Mucosa of descending colon (tissue), 3 donors: ENCODE data around the gene ACOT2. TPM values are rescaled to one million over a fixed set of nuclear protein-coding genes. Genes with fewer than 3 reads are reported as not detected.
A peak's percentile ranks its signal among the peaks of the same experiment; 100 is the strongest.
"Not testable (repeated sequence)": the region's sequence is repeated elsewhere in the genome, so short reads cannot be mapped to it uniquely, and the experiment has no call there.

Source experiments
- ATAC-seq: fragments of 200-7000 bp; cut with Tn5 transposase; one replicate; pipeline ENCODE4 v1.9.1; 2020; ENCODE audit warnings: mild to moderate bottlenecking, moderate library complexity
- DNase-seq, 3 donors: peaks; one replicate each; pipeline ENCODE4 v3.0.0-alpha.2; 2020
- H3K36me3 ChIP-seq: fragments of 200-600 bp; one replicate; pipeline ENCODE4 v1.8.0; 2021; ENCODE audit warnings: low read depth, mild to moderate bottlenecking
- H3K4me1 ChIP-seq: fragments of 200-600 bp; one replicate; pipeline ENCODE4 v1.8.0; 2021; ENCODE audit warnings: low read depth, mild to moderate bottlenecking
- H3K4me3 ChIP-seq: fragments of 200-600 bp; one replicate; pipeline ENCODE4 v1.8.0; 2021; ENCODE audit warnings: mild to moderate bottlenecking
- H3K9me3 ChIP-seq: fragments of 200-600 bp; one replicate; pipeline ENCODE4 v1.8.0; 2021; ENCODE audit warnings: mild to moderate bottlenecking
- intact Hi-C, 2 donors: fragments of 100-400 bp; cut with DNase I in 1 of 2; cut with micrococcal nuclease in 1 of 2; formaldehyde crosslinking; loops; one replicate each; pipeline versions ENCODE4 v1.11.0 to v1.11.1; 2022; cut with DNase I, micrococcal nuclease
- long read RNA-seq, 2 donors: library from polyadenylated mRNA; unstranded; transcript quantifications; one replicate each; pipeline ENCODE4 v2.0.0, GENCODE V29; 2019 to 2021
- total RNA-seq, 3 donors: library from RNA; stranded (reverse); fragmentation: NEBNext Ultra II Directional in 2 of 3; extraction: Animal tissue kit (Norgen Biotek cat#: 25700) in 2 of 3; gene quantifications; one replicate each; pipeline versions ENCODE4 v1.2.1 to v1.2.4, GENCODE V29; 2021 to 2023
- TF ChIP-seq, protein P1 (sequence below): fragments of 200-600 bp; IDR thresholded peaks from one replicate; pipeline ENCODE4 v1.8.0; 2022; ENCODE audit warnings: antibody characterized with exemption, mild to moderate bottlenecking
- donor health status: DM: no; HTN: no; CAD: no; lungs with moderate emphysema.
- donor health status: DM: no; HTN: no; CAD: no.
- donor health status: DM: no; HTN: yes; CAD: no.

ACOT2 gene
- 10 to 100 TPM; 18.8 to 60.7 (median 50.0) TPM for total RNA-seq
- long read RNA-seq, donor 1, transcript ACOT2-201 (3 exons, 1,774 nt), result major isoform, 58 of 76 reads
- long read RNA-seq, donor 1, partial matches to known transcripts, result 11 of 76 reads
- long read RNA-seq, donor 1, other reads (novel, unspliced or antisense), result 6 of 76 reads
- long read RNA-seq, donor 2, transcript ACOT2-201 (3 exons, 1,774 nt), result major isoform, 18 of 22 reads
- long read RNA-seq, donor 2, partial matches to known transcripts, result 0 of 22 reads
- long read RNA-seq, donor 2, other reads (novel, unspliced or antisense), result 4 of 22 reads

GRCh38 chr14:73569185-73569958 is at the start of gene ACOT2:
TSS of gene ACOT2 (plus strand) at chr14:73569213. CDS start at chr14:73569241, 28 bp downstream.
- ATAC-seq (peak; percentile 90), DNase-seq (peak; percentile 79 to 85 (median 85))
- H3K4me3 ChIP-seq, result peak within 1 kb of the TSS; percentile 36
- H3K9me3 ChIP-seq, intact Hi-C loops, H3K36me3 ChIP-seq: not testable (repeated sequence)
- H3K4me1 ChIP-seq, result peaks cover 18% of the 10 kb centered on the region

GRCh38 chr14:73521229-73521628 is 47.8 kb upstream of the ACOT2 start:
- no peaks in the 10 kb centered on the region for H3K4me1 ChIP-seq
- TF ChIP-seq, protein P1, sequence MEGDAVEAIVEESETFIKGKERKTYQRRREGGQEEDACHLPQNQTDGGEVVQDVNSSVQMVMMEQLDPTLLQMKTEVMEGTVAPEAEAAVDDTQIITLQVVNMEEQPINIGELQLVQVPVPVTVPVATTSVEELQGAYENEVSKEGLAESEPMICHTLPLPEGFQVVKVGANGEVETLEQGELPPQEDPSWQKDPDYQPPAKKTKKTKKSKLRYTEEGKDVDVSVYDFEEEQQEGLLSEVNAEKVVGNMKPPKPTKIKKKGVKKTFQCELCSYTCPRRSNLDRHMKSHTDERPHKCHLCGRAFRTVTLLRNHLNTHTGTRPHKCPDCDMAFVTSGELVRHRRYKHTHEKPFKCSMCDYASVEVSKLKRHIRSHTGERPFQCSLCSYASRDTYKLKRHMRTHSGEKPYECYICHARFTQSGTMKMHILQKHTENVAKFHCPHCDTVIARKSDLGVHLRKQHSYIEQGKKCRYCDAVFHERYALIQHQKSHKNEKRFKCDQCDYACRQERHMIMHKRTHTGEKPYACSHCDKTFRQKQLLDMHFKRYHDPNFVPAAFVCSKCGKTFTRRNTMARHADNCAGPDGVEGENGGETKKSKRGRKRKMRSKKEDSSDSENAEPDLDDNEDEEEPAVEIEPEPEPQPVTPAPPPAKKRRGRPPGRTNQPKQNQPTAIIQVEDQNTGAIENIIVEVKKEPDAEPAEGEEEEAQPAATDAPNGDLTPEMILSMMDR, result no peak
- ATAC-seq (no peak), DNase-seq (no peak)
- no peaks in the 10 kb centered on the region for H3K36me3 ChIP-seq
- no peak overlapping the region for H3K4me3 ChIP-seq
- intact Hi-C loops, result no loop called here
- H3K9me3 ChIP-seq, result no peaks in the 10 kb centered on the region

DNA sequence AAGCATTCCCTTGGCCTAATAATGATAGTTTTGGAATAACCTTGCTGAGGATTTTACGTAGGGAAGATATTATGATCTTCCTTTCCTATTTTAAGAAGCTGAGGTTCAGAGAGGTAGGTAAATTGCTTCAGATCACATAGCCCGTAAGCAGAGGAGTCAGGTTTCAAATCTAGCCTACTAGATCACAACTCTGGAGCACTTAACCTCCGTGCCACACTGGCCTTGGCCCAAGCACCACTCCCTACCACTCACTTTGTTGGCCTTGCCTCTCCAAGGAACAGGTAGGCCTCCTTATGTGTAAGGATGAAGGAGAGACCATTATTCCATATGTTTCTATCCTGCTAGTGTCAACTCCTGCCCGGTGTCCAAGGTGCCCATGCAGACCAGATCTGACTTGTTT is 44.5 kb upstream of the ACOT2 start:
- TF ChIP-seq, protein P1, result no peak
- ATAC-seq, result no peak
- no peak for DNase-seq
- Histone ChIP-seq H3K36me3 (no peaks in the 10 kb centered on the region), H3K4me1 (no peaks in the 10 kb centered on the region), H3K9me3 (no peaks in the 10 kb centered on the region), H3K4me3 (no peak overlapping the region)
- intact Hi-C loops, result no loop called here

DNA sequence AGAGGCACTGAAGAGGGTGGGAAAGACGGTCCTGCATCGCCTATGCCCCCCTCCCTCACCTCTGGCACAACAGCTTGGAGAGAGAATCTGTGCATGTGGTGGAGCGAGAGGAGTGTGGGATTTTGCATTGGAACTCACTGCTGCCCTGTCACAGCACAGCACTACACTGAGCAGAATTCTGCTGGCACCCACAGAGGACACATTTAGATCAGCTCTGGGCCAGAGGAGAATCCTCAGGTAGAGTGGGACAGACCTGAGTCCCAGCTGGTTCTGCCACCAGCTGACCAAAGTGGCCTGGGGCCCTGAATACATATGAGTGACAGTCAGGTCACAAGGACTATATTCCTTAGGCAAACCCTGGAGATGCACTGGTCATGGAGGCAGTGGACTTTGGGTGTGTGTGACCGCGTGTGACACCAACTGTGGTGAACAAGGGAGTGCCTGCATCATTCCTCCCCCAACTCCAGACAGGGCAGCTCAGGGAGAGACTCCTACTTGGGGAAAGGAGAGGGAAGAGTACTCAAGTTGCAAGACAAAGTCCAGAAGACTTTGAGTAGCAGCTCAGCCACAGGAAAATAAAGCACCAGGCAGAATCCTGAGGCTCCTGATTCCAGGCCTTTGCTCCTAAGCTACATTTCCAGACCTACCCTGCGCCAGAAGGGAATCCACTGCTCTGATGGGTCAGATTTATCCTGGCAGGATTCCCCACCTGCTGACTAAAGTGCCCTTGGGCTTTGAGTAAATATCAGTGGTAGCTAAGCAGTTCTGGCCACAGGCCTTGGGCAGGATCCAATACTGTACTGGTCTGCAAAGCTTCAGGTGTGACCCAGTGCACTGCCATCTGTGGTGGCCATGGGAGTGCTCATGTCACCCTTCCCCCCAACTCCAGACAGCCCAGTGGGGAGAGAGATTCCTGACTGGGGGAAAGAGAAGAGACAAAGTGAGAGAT is 42.7 kb upstream of the ACOT2 start:
- ATAC-seq, result no peak
- intact Hi-C loops, result no loop called here
- H3K4me3 ChIP-seq, result no peak overlapping the region
- DNase-seq, result no peak
- no peaks in the 10 kb centered on the region for H3K4me1 ChIP-seq
- TF ChIP-seq, protein P1, result no peak
- H3K36me3 ChIP-seq, result no peaks in the 10 kb centered on the region
- H3K9me3 ChIP-seq, result no peaks in the 10 kb centered on the region

GRCh38 chr14:73529356-73529755 is 39.7 kb upstream of the ACOT2 start:
- H3K9me3 ChIP-seq, DNase-seq, ATAC-seq, intact Hi-C loops, H3K4me1 ChIP-seq, H3K4me3 ChIP-seq, H3K36me3 ChIP-seq: not testable (repeated sequence)

- not testable (repeated sequence) for H3K4me1 ChIP-seq, H3K36me3 ChIP-seq, ATAC-seq
Measured at GRCh38 chr14:73531971-73532370, 37.0 kb upstream of the ACOT2 start.

GRCh38 chr14:73537244-73538045 is 31.6 kb upstream of the ACOT2 start:
- H3K4me1 ChIP-seq, intact Hi-C loops: not testable (repeated sequence)

More at GRCh38 chr14:73531971-73532370, 37.0 kb upstream of the ACOT2 start:
- DNase-seq, H3K9me3 ChIP-seq, H3K4me3 ChIP-seq, intact Hi-C loops: not testable (repeated sequence)

More at GRCh38 chr14:73537244-73538045, 31.6 kb upstream of the ACOT2 start:
- H3K4me3 ChIP-seq, result peak overlapping the region; percentile 17
- DNase-seq (peak; percentile 79 to 90 (median 87)), ATAC-seq (peak; percentile 95)
- not testable (repeated sequence) for H3K9me3 ChIP-seq, H3K36me3 ChIP-seq
